GM15510 (cell line): Measurements from ENCODE around the gene NCAM1.

Experiments
- POLR2A ChIP-seq: IDR thresholded peaks from 3 replicates; pipeline ENCODE4 v1.6.1; 2011; ENCODE audit warnings: borderline replicate concordance; ENCODE audit not compliant: insufficient read length; ENCODE audit errors: extremely low read depth

NCAM1 gene

GRCh38 chr11:113045146-113045545 lies 83.9 kb downstream of the NCAM1 start:
- no peak for TF ChIP-seq POLR2A

DNA sequence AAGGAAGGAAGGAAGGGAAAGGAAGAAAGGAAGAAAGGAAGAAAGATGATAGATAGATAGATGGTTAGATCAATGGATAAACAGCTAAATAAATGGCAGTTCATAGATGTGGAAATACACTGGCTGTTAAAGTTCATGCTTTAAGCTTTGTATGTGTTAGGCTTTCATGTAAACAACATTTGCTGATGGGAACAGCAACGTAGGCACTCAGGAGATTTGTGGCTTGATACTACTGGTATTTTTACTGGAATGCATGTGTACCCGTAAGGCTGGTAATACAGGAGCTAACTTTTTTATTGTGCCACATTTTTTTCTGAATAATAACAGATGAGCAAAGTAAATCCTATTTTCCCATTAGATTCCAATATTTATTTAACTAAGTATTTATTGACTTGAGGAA lies 85.6 kb downstream of the NCAM1 start:
- TF ChIP-seq POLR2A, result no peak

DNA sequence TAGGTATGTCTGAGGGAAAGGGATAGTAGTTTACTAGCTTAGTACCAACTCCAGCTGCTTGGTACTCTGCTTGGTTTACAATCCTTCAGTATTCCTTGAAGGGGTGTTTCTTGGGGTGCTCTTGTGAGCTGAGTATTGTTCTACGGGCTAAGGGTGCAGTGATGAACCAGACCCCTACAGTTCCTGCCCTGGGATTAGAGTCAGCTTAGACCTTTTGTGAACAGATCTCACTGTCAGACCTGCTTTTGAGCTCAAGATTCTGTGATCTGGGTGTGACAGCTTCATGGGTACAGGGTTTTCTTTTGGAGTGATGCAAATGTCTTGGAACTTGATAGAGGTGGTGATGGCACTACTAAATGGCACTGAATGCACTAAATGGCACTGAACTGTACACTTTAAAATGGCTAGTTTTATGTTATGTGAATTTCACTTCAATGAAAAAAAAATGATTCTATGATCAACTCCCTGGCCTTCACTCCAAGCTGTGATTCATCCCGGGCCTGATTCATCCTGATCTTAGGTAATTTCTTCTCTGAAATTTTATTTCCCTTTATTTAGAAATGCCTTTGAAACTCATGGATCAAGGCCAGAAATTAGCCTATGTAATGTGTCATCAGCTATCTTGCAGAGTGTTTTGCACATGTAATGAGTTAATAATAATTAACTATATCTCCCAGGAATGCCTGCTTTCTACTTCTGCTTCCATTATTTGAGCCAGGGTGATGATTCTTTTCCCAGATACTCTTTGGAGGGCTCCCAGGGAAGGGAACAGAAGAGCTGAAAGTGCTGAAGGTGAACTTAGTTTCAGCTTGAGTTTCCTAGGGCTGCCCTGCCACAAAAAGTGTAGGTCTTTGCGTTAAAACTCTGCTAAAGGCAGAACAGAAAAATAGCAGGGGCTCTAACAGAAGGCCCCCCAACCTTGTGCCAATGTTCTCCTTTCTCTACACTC lies 87.9 kb downstream of the NCAM1 start:
- TF ChIP-seq POLR2A, result no peak

DNA sequence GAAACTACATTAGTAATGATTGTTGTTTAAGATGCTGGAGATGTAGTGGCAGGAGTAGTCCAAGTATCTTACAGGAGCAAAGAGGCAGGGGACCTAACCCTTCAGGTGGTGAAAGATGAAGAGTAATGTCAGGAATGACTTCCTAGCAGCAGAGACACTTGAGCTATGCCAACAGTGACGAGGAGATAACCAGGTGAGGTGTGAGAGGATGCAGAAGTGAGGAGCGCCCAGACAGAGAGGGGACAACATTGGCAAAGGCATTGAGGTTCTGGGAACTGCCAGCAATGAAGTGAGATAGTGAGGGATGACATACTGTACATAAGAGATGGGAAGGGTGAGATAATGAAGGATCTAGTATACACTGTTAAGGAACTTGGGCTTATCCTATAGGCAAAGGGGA lies 95.8 kb downstream of the NCAM1 start:
- no peak for TF ChIP-seq POLR2A

GRCh38 chr11:113059548-113059947 lies 98.3 kb downstream of the NCAM1 start:
- TF ChIP-seq POLR2A, result no peak

DNA sequence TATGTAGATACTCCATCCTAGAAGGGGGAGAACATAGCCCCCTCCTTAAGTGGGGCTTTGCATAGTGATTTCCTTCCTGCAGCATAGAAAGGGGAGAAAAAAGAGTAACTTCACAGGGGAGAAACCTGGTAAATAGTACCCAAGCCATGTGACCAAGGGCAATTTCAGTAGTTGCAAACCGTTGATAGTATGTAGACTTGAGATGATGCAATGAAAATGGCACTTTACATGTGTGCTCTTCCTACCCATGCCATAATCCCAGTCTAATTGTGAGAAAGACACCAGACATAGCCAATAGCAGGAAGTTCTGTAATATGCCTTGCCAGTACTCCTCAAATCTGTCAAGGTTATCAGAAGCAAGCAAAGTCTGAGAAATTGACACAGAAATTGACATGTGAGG lies 104.1 kb downstream of the NCAM1 start:
- TF ChIP-seq POLR2A, result no peak

DNA sequence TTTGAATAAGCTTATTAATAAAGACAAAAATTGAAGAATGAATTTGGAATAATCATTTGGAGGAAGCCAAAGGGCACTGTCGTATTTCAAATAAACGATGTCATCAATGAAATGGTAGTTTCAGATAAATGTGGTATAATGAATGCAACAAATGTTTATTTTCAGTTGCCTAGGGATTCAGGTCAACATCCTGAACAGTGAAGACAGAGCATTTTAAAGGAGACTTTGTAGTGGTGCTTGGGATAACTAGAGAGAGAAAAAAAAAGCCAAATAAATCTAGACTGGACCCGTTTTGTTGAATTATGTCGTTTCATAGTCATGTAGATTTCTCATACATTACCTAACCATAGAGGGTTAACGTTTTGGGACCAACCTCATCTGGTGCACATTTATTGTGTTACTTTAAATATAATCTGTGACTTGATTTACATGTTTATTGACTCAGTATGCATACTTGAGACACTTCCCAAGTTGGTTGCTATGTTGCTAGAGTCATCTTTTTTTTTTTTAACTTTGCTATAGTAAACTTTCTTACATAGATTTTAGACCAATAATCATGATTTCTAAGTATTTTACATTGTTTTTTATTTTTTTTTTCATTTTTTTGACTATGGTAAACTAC lies 111.1 kb downstream of the NCAM1 start:
- TF ChIP-seq POLR2A, result no peak

- no peak for TF ChIP-seq POLR2A
Measured at GRCh38 chr11:113073290-113073953, 112.2 kb downstream of the NCAM1 start.

DNA sequence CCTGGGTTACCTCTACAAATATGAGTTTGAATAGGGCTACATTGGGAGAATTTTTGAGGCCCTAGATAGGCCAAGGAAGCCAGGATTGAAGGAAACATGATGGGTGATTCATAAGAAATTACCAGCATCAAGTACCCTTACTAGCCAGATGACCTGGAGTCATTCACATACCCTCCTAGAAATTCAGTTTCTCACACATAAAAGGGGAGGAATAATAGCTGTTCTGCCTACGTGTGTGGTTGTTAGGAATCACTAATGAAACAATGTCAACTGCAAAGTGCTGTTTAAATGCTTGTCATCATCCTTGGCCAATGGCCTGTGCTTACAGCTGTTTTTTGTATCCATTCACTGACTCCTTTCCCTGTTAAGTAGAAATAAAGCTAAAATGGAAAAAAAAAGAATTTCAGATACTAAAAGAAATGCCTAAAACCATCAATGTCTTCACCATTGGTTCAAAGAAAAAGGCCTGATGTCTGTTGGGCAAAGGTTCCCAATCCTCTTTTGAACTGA lies 114.4 kb downstream of the NCAM1 start:
- no peak for TF ChIP-seq POLR2A

DNA sequence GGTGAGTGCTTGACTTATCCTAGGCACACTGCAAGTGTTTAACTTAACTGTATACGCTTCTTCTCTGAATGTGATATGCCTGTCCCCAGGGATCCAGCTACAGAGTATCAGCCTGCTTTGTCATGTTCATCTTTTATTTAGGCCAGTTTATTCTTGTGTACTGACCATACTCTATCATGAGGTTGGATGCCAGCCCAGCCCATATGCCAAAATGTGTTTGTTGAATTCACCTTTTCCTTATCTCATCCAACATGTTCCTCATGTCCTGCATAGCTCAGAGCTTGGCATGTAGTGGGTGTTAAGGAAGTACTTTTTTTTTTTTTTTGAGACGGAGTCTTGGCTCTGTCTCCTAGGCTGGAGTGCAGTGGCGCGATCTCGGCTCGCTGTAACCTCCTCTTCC lies 116.2 kb downstream of the NCAM1 start:
- no peak for TF ChIP-seq POLR2A

GRCh38 chr11:113082341-113082955 lies 121.2 kb downstream of the NCAM1 start:
- TF ChIP-seq POLR2A, result no peak

- no peak for TF ChIP-seq POLR2A
Measured at GRCh38 chr11:113083571-113083970, 122.4 kb downstream of the NCAM1 start.

DNA sequence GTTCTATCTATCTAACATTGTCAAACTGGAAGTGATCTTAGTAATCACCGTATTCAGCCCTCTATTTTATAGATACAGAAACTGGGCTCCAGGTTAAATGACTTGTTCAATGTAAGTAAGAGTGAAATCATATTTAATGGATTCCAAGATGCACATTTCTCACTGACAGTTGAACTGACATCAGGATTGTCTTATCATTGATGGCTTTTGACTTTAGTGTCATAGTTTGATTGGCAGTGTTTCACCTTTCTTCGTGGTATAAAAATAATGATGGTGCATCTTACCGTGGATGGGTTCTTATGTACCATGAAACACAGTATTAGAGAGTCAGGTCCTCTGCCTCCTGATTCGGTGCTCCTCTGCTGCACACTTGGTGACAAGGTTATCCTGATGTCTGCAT lies 123.1 kb downstream of the NCAM1 start:
- TF ChIP-seq POLR2A, result no peak

DNA sequence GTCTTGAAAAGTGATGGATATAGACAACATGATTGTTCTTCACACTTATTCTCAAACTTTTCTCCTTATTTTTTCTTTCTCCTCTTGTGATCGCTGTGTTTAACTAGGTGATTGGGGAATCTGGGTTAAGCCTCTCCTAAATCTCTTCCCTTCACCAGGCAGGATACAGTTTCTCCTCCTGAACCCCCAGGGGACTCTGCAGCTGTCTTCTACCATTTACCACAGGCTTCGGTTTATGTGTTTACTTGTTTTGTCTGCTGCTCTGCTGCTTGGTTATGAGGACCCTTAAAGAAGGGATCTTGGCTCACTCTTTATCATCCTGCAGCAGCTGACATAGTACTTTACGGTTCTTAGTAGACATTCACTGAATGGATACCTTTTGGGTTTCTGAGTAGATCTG lies 124.2 kb downstream of the NCAM1 start:
- no peak for TF ChIP-seq POLR2A

DNA sequence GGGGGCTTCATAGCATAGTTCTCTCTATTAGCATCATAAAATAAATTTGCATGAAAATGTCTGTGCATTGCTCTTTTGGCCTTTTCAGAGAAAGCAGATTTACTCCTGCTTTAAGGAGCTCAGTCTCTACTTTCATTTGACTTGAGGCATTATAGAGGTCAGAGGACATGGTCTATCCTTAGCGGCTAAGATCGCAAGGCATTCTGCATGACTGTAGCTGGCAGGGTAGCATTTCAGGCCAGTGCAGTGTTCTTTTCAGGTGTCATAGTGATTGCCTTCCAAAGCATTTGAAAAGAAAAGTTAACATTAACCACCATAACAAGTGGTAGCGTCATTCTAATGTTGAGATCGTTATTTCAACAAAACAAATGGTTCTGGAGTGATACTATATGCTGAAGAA lies 126.5 kb downstream of the NCAM1 start:
- TF ChIP-seq POLR2A, result no peak
